Ureter (tissue), 1 donor: ENCODE data around the gene ZBTB25. TPM values are rescaled to one million over a fixed set of nuclear protein-coding genes. Genes with fewer than 3 reads are reported as not detected.

Source experiments
- total RNA-seq: library from RNA; stranded (reverse); gene quantifications from one replicate; pipeline ENCODE4 v1.2.4, GENCODE V29; 2023
- donor health status: DM: yes; HTN: yes; CAD: no.

ZBTB25 gene
- total RNA-seq, 1 donor from 2014 or later = 23.8 TPM

Other genes starting within 250 kb of the ZBTB25 start
- 14.5 TPM for gene ESR2, start 209.5 kb downstream of the ZBTB25 start, total RNA-seq
- gene MTHFD1, start 115.5 kb downstream of the ZBTB25 start, total RNA-seq = 79.2 TPM
- gene AKAP5, start 38.3 kb downstream of the ZBTB25 start, total RNA-seq = 0.96 TPM
- gene ZBTB1, start 932 bp upstream of the ZBTB25 start, total RNA-seq = 51.1 TPM
- 36.7 TPM for gene HSPA2, start 36.9 kb upstream of the ZBTB25 start, total RNA-seq
- gene PPP1R36, start 46.1 kb upstream of the ZBTB25 start, total RNA-seq = 4.6 TPM
- 111 TPM for gene PLEKHG3, start 200.6 kb upstream of the ZBTB25 start, total RNA-seq